ENCODE measurements around the gene KRTAP10-6.

The KRTAP10-6 gene

GRCh38 chr21:44552681-44553080 lies 39.6 kb downstream of the KRTAP10-6 start:
- no peak for DNase-seq

- no peak for DNase-seq
Observed at GRCh38 chr21:44552136-44552535, 40.2 kb downstream of the KRTAP10-6 start.

- DNase-seq: peak; percentile 60
Observed at GRCh38 chr21:44551340-44551961, 40.9 kb downstream of the KRTAP10-6 start, which contains the start of gene KRTAP10-2. Gene KRTAP10-2, minus strand, starts transcription at chr21:44551505. Its CDS starts 47 bp downstream, at chr21:44551458.

GRCh38 chr21:44550807-44551206 lies 41.5 kb downstream of the KRTAP10-6 start:
- DNase-seq: peak; percentile 56

- DNase-seq: peak; percentile 56
Observed at GRCh38 chr21:44550285-44550684, 42.0 kb downstream of the KRTAP10-6 start.

GRCh38 chr21:44549525-44550211 lies 42.6 kb downstream of the KRTAP10-6 start:
- DNase-seq: no peak

- no peak for DNase-seq
Observed at GRCh38 chr21:44548922-44549321, 43.4 kb downstream of the KRTAP10-6 start.

- DNase-seq: no peak
Observed at GRCh38 chr21:44548381-44548780, 43.9 kb downstream of the KRTAP10-6 start.

GRCh38 chr21:44547656-44548331 lies 44.5 kb downstream of the KRTAP10-6 start:
- DNase-seq: peak; percentile 68

- no peak for DNase-seq
Observed at GRCh38 chr21:44544566-44544965, 47.7 kb downstream of the KRTAP10-6 start.

- no peak for DNase-seq
Observed at GRCh38 chr21:44542716-44543115, 49.6 kb downstream of the KRTAP10-6 start.
